Parathyroid adenoma (tissue), 2 donors: ENCODE data around the gene ZC3H12C.

Experiments used
- H2AFZ ChIP-seq: fragments of 300-600 bp; sonication (generic); one replicate; pipeline ENCODE4 v1.7.0; 2017; ENCODE audit warnings: antibody characterized with exemption, mild to moderate bottlenecking
- H3K27ac ChIP-seq: fragments of 300-600 bp; sonication (generic); one replicate; pipeline ENCODE4 v1.7.0; 2017
- H3K27me3 ChIP-seq: fragments of 300-600 bp; sonication (generic); one replicate; pipeline ENCODE4 v1.7.0; 2017; ENCODE audit warnings: low read length; ENCODE audit not compliant: control insufficient read depth, insufficient read depth
- H3K36me3 ChIP-seq: fragments of 300-600 bp; sonication (generic); one replicate; pipeline ENCODE4 v1.7.0; 2017; ENCODE audit warnings: low read length; ENCODE audit not compliant: control insufficient read depth, insufficient read depth
- H3K4me1 ChIP-seq: fragments of 300-600 bp; sonication (generic); one replicate; pipeline ENCODE4 v1.7.0; 2017; ENCODE audit warnings: control low read depth
- H3K4me2 ChIP-seq: fragments of 300-600 bp; sonication (generic); one replicate; pipeline ENCODE4 v1.7.0; 2017; ENCODE audit warnings: low read length
- H3K4me3 ChIP-seq: fragments of 300-600 bp; sonication (generic); one replicate; pipeline ENCODE4 v1.7.0; 2017; ENCODE audit warnings: low read depth, low read length
- H3K79me2 ChIP-seq: fragments of 300-600 bp; sonication (generic); one replicate; pipeline ENCODE4 v1.7.0; 2017; ENCODE audit warnings: control low read depth
- H3K9ac ChIP-seq: fragments of 300-600 bp; sonication (generic); one replicate; pipeline ENCODE4 v1.7.0; 2017; ENCODE audit warnings: mild to moderate bottlenecking
- H3K9me3 ChIP-seq: fragments of 300-600 bp; sonication (generic); one replicate; pipeline ENCODE4 v1.7.0; 2017; ENCODE audit warnings: low read length; ENCODE audit not compliant: control insufficient read depth
- CTCF ChIP-seq: fragments of 300-600 bp; sonication (generic); IDR thresholded peaks from one replicate; pipeline ENCODE4 v1.7.0; 2017; ENCODE audit warnings: antibody characterized with exemption, mild to moderate bottlenecking
- donor health status: primary hyperparathyroidism.

Gene ZC3H12C

GRCh38 chr11:110071197-110071596 is 22.0 kb upstream of the ZC3H12C start:
- Histone ChIP-seq H3K79me2 (no peaks in the 10 kb centered on the region), H3K4me2 (no peak overlapping the region), H3K27me3 (no peaks in the 10 kb centered on the region), H3K4me3 (no peak overlapping the region), H3K27ac (no peak overlapping the region), H2AFZ (no peak overlapping the region), H3K9me3 (no peaks in the 10 kb centered on the region), H3K36me3 (no peaks in the 10 kb centered on the region), H3K9ac (no peak overlapping the region), H3K4me1 (no peaks in the 10 kb centered on the region)
- no peak for TF ChIP-seq CTCF

- Histone ChIP-seq H3K27ac (no peak overlapping the region), H3K36me3 (no peaks in the 10 kb centered on the region), H3K9me3 (no peaks in the 10 kb centered on the region), H3K9ac (no peak overlapping the region), H3K4me3 (no peak overlapping the region), H3K79me2 (no peaks in the 10 kb centered on the region), H3K4me2 (no peak overlapping the region), H2AFZ (no peak overlapping the region), H3K4me1 (no peaks in the 10 kb centered on the region), H3K27me3 (no peaks in the 10 kb centered on the region)
- no peak for TF ChIP-seq CTCF
These were observed 20.3 kb upstream of the ZC3H12C start for GRCh38 chr11:110072930-110073329.

- no peak for TF ChIP-seq CTCF
These were observed 18.7 kb upstream of the ZC3H12C start for GRCh38 chr11:110074499-110074898.

GRCh38 chr11:110075105-110075846 is 17.9 kb upstream of the ZC3H12C start:
- Histone ChIP-seq H3K79me2 (no peaks in the 10 kb centered on the region), H2AFZ (no peak overlapping the region), H3K9ac (no peak overlapping the region), H3K27ac (no peak overlapping the region), H3K4me2 (no peak overlapping the region), H3K36me3 (no peaks in the 10 kb centered on the region), H3K9me3 (no peaks in the 10 kb centered on the region), H3K4me1 (no peaks in the 10 kb centered on the region), H3K27me3 (no peaks in the 10 kb centered on the region), H3K4me3 (no peak overlapping the region)
- no peak for TF ChIP-seq CTCF

More at GRCh38 chr11:110074499-110074898, 18.7 kb upstream of the ZC3H12C start:
- Histone ChIP-seq H3K4me3 (no peak overlapping the region), H3K36me3 (no peaks in the 10 kb centered on the region), H3K9me3 (no peaks in the 10 kb centered on the region), H3K9ac (no peak overlapping the region), H3K27ac (no peak overlapping the region), H3K27me3 (no peaks in the 10 kb centered on the region), H3K4me2 (no peak overlapping the region), H2AFZ (no peak overlapping the region), H3K79me2 (no peaks in the 10 kb centered on the region), H3K4me1 (no peaks in the 10 kb centered on the region)

GRCh38 chr11:110075847-110076208 is 17.4 kb upstream of the ZC3H12C start:
- Histone ChIP-seq H3K9ac (no peak overlapping the region), H3K27me3 (no peaks in the 10 kb centered on the region), H3K36me3 (no peaks in the 10 kb centered on the region), H3K4me2 (no peak overlapping the region), H3K27ac (no peak overlapping the region), H3K4me3 (no peak overlapping the region), H3K9me3 (no peaks in the 10 kb centered on the region), H3K4me1 (no peaks in the 10 kb centered on the region), H2AFZ (no peak overlapping the region), H3K79me2 (no peaks in the 10 kb centered on the region)
- TF ChIP-seq CTCF: no peak
